ENCODE results near the gene MEGF11. TPM values are rescaled to one million over a fixed set of nuclear protein-coding genes. Genes with fewer than 3 reads are reported as not detected.

The MEGF11 gene
- total RNA-seq, 6 experiments from 2014 or later = not detected

DNA sequence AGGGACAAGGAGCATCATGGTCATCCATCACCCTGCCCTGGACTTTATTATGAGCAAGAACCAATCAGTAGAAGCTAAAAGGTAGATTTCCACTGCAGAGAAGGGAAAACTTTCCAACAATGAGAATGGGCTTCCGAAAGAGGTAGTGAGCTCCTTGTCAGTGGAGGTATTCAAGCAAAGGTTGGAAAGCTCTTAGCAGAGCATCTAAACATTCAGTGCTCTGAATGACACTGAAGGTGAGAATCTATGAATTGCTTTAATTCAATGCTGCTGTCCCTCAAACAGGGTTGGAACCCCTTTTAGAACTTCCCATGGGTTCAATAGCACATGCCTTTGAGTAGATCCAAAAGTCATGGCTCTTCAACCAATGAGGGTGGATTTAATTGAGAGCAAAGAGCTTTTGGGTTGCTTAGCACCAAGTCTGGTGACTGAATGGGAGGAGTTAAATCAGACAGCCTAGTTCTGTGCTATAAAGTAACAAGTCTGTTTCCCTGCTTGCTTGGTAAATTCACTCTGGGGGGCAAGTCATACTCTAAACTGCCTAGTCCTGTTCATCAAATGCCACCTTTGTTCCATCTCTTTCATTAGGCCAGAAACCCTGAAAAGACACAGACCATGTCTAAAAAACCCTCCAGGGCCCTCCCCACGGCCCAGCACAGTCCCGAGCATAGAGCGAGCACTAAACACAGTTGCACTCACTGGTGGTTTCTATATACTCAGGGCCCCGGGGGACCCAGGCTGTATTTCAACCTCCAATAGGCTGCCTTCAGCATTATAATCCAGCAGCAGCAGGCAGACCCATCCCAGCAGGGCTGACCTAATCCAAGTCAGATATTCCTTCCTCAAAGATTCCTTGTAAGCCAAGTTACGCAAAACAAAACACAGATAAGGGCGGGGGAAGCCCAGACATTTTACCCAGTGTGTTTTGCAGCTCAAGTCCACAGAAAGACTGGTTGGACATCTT lies 161.2 kb downstream of the MEGF11 start:
- Histone ChIP-seq H3K27ac (no peak overlapping the region), H3K36me3 (no peaks in the 10 kb centered on the region), H3K4me1 (no peaks in the 10 kb centered on the region), H3K27me3 (no peaks in the 10 kb centered on the region), H3K4me3 (no peak overlapping the region), H3K9me3 (no peaks in the 10 kb centered on the region)
- 76% methylated on average over 3 of the region's 7 CpGs for WGBS (ENCODE audit: insufficient coverage, low coverage, low lambda C conversion rate, missing lambda C conversion rate)
- TF ChIP-seq POLR2A (IDR thresholded peaks at IDR 0.05) = no peak
- TF ChIP-seq, protein P1, sequence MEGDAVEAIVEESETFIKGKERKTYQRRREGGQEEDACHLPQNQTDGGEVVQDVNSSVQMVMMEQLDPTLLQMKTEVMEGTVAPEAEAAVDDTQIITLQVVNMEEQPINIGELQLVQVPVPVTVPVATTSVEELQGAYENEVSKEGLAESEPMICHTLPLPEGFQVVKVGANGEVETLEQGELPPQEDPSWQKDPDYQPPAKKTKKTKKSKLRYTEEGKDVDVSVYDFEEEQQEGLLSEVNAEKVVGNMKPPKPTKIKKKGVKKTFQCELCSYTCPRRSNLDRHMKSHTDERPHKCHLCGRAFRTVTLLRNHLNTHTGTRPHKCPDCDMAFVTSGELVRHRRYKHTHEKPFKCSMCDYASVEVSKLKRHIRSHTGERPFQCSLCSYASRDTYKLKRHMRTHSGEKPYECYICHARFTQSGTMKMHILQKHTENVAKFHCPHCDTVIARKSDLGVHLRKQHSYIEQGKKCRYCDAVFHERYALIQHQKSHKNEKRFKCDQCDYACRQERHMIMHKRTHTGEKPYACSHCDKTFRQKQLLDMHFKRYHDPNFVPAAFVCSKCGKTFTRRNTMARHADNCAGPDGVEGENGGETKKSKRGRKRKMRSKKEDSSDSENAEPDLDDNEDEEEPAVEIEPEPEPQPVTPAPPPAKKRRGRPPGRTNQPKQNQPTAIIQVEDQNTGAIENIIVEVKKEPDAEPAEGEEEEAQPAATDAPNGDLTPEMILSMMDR (IDR thresholded peaks at IDR 0.05) = no peak
- ATAC-seq = no peak
- DNase-seq = no peak
- intact Hi-C loops (cut with DNase I) = no loop called here

DNA sequence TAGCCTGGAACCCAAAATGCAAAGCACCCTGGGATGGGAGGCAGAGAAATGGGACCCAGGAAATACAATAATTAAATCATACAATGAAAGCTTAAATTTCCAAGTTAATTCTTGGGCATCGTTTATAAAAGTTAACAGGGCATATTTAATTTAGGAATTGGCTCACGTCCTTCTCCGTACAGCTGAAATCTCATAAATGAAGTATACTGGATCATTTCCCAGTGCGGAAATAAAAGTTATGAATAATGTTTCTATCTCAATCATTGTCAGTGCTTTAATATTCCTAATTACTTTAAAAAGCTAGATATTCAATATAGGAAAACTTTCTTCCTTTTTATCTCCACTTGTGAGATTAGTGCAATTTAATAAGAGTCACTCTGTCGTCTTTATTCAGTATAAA lies 164.0 kb downstream of the MEGF11 start:
- no peaks in the 10 kb centered on the region for H3K27me3 ChIP-seq
- DNase-seq (no peak), ATAC-seq (no peak)
- 54% methylated on average over 5 of the region's 5 CpGs for WGBS (ENCODE audit: insufficient coverage, low coverage, low lambda C conversion rate, missing lambda C conversion rate)
- H3K36me3 ChIP-seq = no peaks in the 10 kb centered on the region
- H3K9me3 ChIP-seq = no peaks in the 10 kb centered on the region
- no peak overlapping the region for H3K4me3 ChIP-seq
- no peaks in the 10 kb centered on the region for H3K4me1 ChIP-seq
- intact Hi-C loops (cut with DNase I) = no loop called here
- no peak overlapping the region for H3K27ac ChIP-seq
- TF ChIP-seq, protein P1 (IDR thresholded peaks at IDR 0.05) = no peak
- TF ChIP-seq POLR2A (IDR thresholded peaks at IDR 0.05) = no peak

DNA sequence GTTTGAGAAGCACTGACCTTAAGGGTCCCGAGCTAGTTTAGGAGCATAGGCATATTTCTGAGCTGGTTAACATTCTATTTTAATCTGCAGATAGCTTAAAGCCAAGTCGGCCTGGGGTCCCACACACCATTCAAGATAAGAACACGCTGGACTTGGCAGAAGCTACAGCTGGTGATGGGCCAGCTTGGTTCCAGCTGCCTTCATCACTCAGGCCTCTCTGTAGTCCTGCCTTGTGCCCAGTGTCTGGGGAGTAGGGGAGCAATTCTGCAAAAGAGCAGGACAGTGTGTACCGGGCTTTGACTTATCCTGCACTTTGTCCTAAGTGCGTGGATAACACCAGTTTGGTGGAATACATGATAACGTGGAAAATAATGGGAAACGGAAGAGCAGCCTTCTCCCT lies 164.5 kb downstream of the MEGF11 start:
- Histone ChIP-seq H3K9me3 (no peaks in the 10 kb centered on the region), H3K36me3 (no peaks in the 10 kb centered on the region), H3K4me1 (no peaks in the 10 kb centered on the region), H3K4me3 (no peak overlapping the region), H3K27me3 (no peaks in the 10 kb centered on the region), H3K27ac (no peak overlapping the region)
- DNase-seq (no peak), ATAC-seq (peak in 1 of 4 donors; percentile 18)
- TF ChIP-seq, protein P1 (IDR thresholded peaks at IDR 0.05) = no peak
- TF ChIP-seq POLR2A (IDR thresholded peaks at IDR 0.05) = no peak
- intact Hi-C loops (cut with DNase I) = no loop called here
- 31% methylated on average over 5 of the region's 7 CpGs for WGBS (ENCODE audit: insufficient coverage, low coverage, low lambda C conversion rate, missing lambda C conversion rate)

DNA sequence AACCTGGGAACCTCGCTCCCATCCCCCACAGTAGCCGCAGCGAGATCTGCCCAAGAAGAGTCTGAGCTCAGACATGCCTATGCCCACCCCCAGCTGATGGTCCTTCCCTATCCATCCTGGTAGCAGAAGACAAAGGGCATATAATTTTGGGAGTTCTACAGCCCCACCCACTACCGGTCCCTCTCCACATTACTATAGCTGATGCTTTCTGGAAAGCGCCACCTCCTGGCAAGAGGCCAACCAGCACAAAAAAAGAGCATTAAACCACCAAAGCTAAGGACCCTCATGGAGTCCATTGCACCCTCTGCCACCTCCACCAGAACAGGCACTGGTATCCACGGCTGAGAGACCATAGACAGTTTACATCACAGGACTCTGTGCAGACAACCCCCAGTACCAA lies 168.4 kb downstream of the MEGF11 start:
- DNase-seq (no peak), ATAC-seq (no peak)
- TF ChIP-seq POLR2A (IDR thresholded peaks at IDR 0.05) = no peak
- TF ChIP-seq, protein P1 (IDR thresholded peaks at IDR 0.05) = no peak
- no peaks in the 10 kb centered on the region for H3K4me1 ChIP-seq
- intact Hi-C loops (cut with DNase I) = no loop called here
- 65% methylated on average over 5 of the region's 6 CpGs for WGBS (ENCODE audit: insufficient coverage, low coverage, low lambda C conversion rate, missing lambda C conversion rate)
- H3K4me3 ChIP-seq = no peak overlapping the region
- no peaks in the 10 kb centered on the region for H3K9me3 ChIP-seq
- H3K36me3 ChIP-seq = no peaks in the 10 kb centered on the region
- H3K27me3 ChIP-seq = no peaks in the 10 kb centered on the region
- H3K27ac ChIP-seq = no peak overlapping the region

All from right lobe of liver (tissue), 6 donors.